ENCODE data around the gene INPP5J. TPM values are rescaled to one million over a fixed set of nuclear protein-coding genes. Genes with fewer than 3 reads are reported as not detected.

Gene INPP5J
- total RNA-seq, 1 experiment from 2014 or later, result 6.2 TPM

GRCh38 chr22:31090217-31091085, 32.3 kb upstream of the INPP5J start:
- no peaks in the 10 kb centered on the region for H3K9me3 Mint-ChIP-seq
- no peak overlapping the region for H3K4me3 Mint-ChIP-seq
- DNase-seq (ENCODE audit: low spot score) (no peak), ATAC-seq (no peak)
- no peak for TF ChIP-seq ZNF219 (CRISPR knock-in tag; IDR thresholded peaks at IDR 0.05; ENCODE audit: borderline replicate concordance)
- no peaks in the 10 kb centered on the region for H3K27me3 Mint-ChIP-seq (ENCODE audit: low read depth)
- ChIA-PET CTCF (interaction anchor here (0.8 to 21.8 kb wide), 5 partner anchors 8 to 200 kb away, joined by 3 to 363 read pairs (median 4); partner anchors contain the start of genes SELENOM and TUG1), POLR2A (interaction anchor here (0.6 to 0.9 kb wide), 2 partner anchors 9 to 179 kb away, joined by 3 to 6 read pairs; no protein-coding TSS in a partner anchor)
- H3K4me1 Mint-ChIP-seq, result no peaks in the 10 kb centered on the region
- H3K27ac Mint-ChIP-seq, result no peak overlapping the region
- H3K36me3 Mint-ChIP-seq, result no peaks in the 10 kb centered on the region

- no peak for TF ChIP-seq ATF6 (CRISPR knock-in tag; IDR thresholded peaks at IDR 0.05)
- no peak for TF ChIP-seq ZNF263 (CRISPR knock-in tag; IDR thresholded peaks at IDR 0.05; ENCODE audit: low read depth)
- no peak for TF ChIP-seq STAT6 (CRISPR knock-in tag; conservative IDR thresholded peaks at IDR 0.05; ENCODE audit: low read depth)
- TF ChIP-seq GABPB1 (CRISPR knock-in tag; IDR thresholded peaks at IDR 0.05), result no peak
- no peak for TF ChIP-seq SP1 (CRISPR knock-in tag; conservative IDR thresholded peaks at IDR 0.05)
- no peak for TF ChIP-seq TEAD1 (CRISPR knock-in tag; IDR thresholded peaks at IDR 0.05)
- no peak for TF ChIP-seq ZNF121 (CRISPR knock-in tag; IDR thresholded peaks at IDR 0.05)
- TF ChIP-seq MXD4 (CRISPR knock-in tag; IDR thresholded peaks at IDR 0.05; ENCODE audit: borderline replicate concordance), result no peak
- TF ChIP-seq ZNF423 (CRISPR knock-in tag; IDR thresholded peaks at IDR 0.05), result no peak
- TF ChIP-seq ZNF671 (CRISPR knock-in tag; IDR thresholded peaks at IDR 0.05), result no peak
- TF ChIP-seq TCF7 (CRISPR knock-in tag; IDR thresholded peaks at IDR 0.05; ENCODE audit: low read depth), result no peak
- TF ChIP-seq E2F4 (CRISPR knock-in tag; IDR thresholded peaks at IDR 0.05; ENCODE audit: borderline replicate concordance, low read depth), result no peak
- TF ChIP-seq PREB (CRISPR knock-in tag; IDR thresholded peaks at IDR 0.05; ENCODE audit: borderline replicate concordance), result no peak
- ATAC-seq (no peak; the same call in 1 of the 2 replicates), DNase-seq (ENCODE audit: low spot score) (no peak)
- H3K4me1 Mint-ChIP-seq, result no peaks in the 10 kb centered on the region
- CTCF ChIA-PET, result interaction anchor here (1.0 to 21.8 kb wide), 2 partner anchors 14 to 43 kb away, joined by 3 to 363 read pairs; partner anchors contain the start of gene SELENOM
- H3K27ac Mint-ChIP-seq, result no peak overlapping the region
- no peaks in the 10 kb centered on the region for H3K36me3 Mint-ChIP-seq
- no peaks in the 10 kb centered on the region for H3K27me3 Mint-ChIP-seq (ENCODE audit: low read depth)
- POLR2A ChIA-PET, result no interaction called here
- no peak overlapping the region for H3K4me3 Mint-ChIP-seq
- no peaks in the 10 kb centered on the region for H3K9me3 Mint-ChIP-seq
Measured at GRCh38 chr22:31091106-31091975, 31.4 kb upstream of the INPP5J start.

All from WTC11 (cell line).